DLD1 (cell line): ENCODE data around the gene KCMF1.

Experiments used
- in situ Hi-C: cut with HindIII; loops from 2 replicates; pipeline ENCODE4 v1.10.0; 2017; ENCODE audit warnings: low sequenced_read_pairs

The KCMF1 gene

DNA sequence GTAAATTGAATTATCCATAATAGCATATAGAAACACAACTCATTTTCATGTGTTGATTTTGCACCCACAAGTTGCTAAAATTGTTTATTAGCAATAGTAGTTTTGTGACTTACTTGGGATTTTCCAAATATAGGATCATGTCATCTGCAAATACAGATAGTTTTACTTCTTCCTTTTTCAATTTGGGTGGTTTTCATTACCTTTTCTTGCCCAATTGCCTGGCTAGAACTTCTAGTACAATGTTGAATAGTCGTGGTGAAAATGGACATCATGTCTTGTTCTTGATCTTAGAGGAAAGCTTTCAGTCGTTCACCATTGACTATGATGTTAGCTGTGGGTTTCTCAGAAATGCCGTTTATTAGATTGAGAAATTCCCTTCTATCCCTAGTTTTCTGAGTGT lies 102.1 kb downstream of the KCMF1 start:
- in situ Hi-C loops: no loop called here

- in situ Hi-C loops: no loop called here
Observed at GRCh38 chr2:85076618-85077274, 105.8 kb downstream of the KCMF1 start.

GRCh38 chr2:85077859-85078419 lies 107.0 kb downstream of the KCMF1 start:
- in situ Hi-C loops: no loop called here

DNA sequence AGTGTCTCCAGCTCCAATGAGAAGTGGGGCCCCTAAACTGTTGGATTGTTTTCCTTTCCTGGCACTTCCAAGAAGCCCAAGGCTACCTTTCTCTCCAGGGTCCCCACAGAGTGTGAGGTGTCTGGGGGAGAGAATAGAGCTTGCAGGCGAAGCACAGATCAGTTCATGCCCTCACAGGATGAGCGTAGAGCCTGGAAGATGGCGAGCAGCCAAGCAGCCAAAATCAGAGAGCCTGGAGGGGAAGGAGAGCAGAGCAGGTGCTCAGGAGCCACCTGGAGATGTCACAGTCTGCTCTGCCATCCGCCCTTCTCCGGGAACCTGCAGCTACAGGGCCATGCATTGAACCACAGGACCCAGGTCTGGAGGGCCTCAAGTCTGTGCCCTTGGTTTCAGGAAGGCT lies 107.6 kb downstream of the KCMF1 start:
- in situ Hi-C loops: no loop called here

GRCh38 chr2:85083092-85083491 lies 112.1 kb downstream of the KCMF1 start:
- in situ Hi-C loops: no loop called here

DNA sequence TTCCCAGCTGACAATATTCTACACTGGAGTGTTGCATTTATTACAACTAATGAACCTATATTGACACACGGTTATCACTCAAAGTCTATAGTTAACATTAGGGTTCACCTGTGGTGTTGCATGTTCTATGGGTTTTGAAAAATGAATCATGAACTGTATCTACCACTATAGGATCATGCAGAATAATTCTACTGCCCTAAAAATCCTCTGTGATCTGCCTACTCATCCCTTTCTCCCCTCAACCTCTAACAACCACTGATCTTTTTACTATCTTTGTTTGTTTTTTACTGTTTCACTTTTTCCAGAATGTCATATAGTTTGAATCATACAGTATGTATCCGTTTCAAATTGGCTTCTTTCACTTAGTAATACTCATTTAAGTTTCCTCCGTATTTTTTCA lies 114.6 kb downstream of the KCMF1 start:
- in situ Hi-C loops: no loop called here

- in situ Hi-C loops: no loop called here
Observed at GRCh38 chr2:85087541-85087940, 116.6 kb downstream of the KCMF1 start.

- in situ Hi-C loops: no loop called here
Observed at GRCh38 chr2:85088921-85089320, 118.0 kb downstream of the KCMF1 start.

GRCh38 chr2:85089585-85089984 lies 118.6 kb downstream of the KCMF1 start:
- in situ Hi-C loops: no loop called here

DNA sequence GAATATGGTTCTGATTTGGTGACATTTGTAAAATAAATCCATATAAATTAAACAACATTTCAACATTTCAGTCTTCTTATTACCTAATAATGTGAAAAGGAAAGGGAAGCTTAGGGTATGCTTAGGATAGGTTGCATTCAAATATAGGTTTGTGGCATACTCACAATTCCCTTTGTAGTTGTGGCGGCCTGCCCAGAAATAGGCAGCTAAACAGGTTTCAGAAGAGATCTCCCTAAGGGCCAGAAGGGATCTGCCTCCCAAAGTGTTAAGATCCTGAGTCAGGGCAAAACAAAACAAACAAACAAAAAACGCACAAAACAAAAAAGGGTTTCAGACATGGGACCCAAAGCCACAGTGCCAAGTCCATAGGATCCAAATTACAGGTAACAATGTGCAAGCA lies 120.9 kb downstream of the KCMF1 start:
- in situ Hi-C loops: no loop called here

- in situ Hi-C loops: no loop called here
Observed at GRCh38 chr2:85095094-85095493, 124.1 kb downstream of the KCMF1 start.

DNA sequence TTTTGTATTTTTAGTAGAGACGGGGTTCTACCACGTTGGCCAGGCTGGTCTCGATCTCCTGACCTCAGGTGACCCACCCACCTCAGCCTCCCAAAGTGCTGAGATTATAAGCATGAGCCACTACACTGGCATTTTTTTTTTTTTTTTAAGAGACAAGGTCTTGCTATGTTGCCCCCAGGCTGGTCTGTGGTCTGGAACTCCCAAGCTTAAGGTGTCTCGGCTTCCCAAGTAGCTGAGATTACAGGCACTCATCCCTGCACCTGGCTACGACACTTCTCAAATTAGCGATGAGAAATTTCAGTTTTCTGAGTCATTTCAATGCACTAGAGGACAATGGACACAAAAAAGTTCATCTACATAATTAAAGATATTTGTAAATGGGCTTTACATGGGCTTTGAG lies 125.7 kb downstream of the KCMF1 start:
- in situ Hi-C loops: no loop called here

GRCh38 chr2:85104228-85104627 lies 133.3 kb downstream of the KCMF1 start:
- in situ Hi-C loops: no loop called here

DNA sequence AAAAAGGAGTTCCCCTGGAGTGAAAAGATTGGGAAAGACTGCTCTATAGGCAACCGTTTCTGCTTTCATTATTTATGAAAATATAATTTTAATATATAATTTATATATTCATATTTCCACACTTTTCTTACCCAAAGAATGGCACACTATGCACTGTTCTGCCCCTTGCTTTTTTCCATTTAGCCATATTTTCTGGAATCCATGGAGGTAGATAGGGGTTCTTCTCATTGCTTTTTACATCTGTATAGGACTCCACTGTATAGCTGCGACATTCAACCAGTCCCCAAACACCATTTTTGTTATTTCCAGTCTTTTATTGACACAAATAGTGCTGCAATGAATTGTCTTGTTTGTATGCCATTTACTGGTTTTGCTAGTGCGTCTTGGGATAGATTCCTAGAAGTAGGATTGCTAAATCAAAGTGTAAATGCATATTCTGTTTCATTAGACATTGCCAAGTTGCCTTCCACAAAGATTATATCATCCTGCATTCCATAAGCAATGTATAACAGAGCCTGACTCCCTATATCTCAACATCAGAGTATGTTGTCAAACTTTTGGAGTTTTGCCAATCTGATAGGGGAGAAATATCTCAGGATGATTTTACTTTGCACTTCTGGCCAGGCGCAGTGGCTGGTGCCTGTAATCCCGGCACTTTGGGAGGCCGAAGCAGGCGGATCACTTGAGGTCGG lies 135.7 kb downstream of the KCMF1 start:
- in situ Hi-C loops: no loop called here
